ENCODE data around the gene ANKRD40. TPM values are rescaled to one million over a fixed set of nuclear protein-coding genes. Genes with fewer than 3 reads are reported as not detected.
A peak's percentile ranks its signal among the peaks of the same experiment; 100 is the strongest.

Gene ANKRD40
- total RNA-seq, 1 experiment from 2014 or later = 45.3 TPM

GRCh38 chr17:50665838-50666237 is 41.9 kb downstream of the ANKRD40 start:
- DNase-seq (ENCODE audit: low spot score) (no peak), ATAC-seq (peak; percentile 48)
- Mint-ChIP-seq H3K4me1 (peaks cover 28% of the 10 kb centered on the region), H3K9me3 (no peaks in the 10 kb centered on the region), H3K4me3 (no peak overlapping the region), H3K27me3 (ENCODE audit: low read depth) (no peaks in the 10 kb centered on the region; the same call in 1 of the 2 replicates), H3K36me3 (no peaks in the 10 kb centered on the region), H3K27ac (no peak overlapping the region)
- POLR2A ChIA-PET = interaction anchor here (0.7 kb wide), 1 partner anchor 14 kb away, joined by 3 read pairs; no protein-coding TSS in a partner anchor
- TF ChIP-seq TCF7 (CRISPR knock-in tag; IDR thresholded peaks at IDR 0.05; ENCODE audit: low read depth) (no peak), ZNF396 (CRISPR knock-in tag; IDR thresholded peaks at IDR 0.05; ENCODE audit: borderline replicate concordance) (no peak), ZNF416 (CRISPR knock-in tag; IDR thresholded peaks at IDR 0.05) (no peak), CBFB (CRISPR knock-in tag; IDR thresholded peaks at IDR 0.05; ENCODE audit: low read depth) (no peak), SOX15 (CRISPR knock-in tag; IDR thresholded peaks at IDR 0.05) (no peak), NFYB (CRISPR knock-in tag; conservative IDR thresholded peaks at IDR 0.05; ENCODE audit: low read depth) (no peak), USF1 (CRISPR knock-in tag; IDR thresholded peaks at IDR 0.05) (no peak), JAZF1 (CRISPR knock-in tag; IDR thresholded peaks at IDR 0.05) (no peak), ZNF512 (CRISPR knock-in tag; IDR thresholded peaks at IDR 0.05; ENCODE audit: borderline replicate concordance) (no peak), ZNF138 (CRISPR knock-in tag; conservative IDR thresholded peaks at IDR 0.05) (no peak), IRF1 (CRISPR knock-in tag; IDR thresholded peaks at IDR 0.05) (no peak), ZNF425 (CRISPR knock-in tag; conservative IDR thresholded peaks at IDR 0.05) (no peak), MXD4 (CRISPR knock-in tag; IDR thresholded peaks at IDR 0.05; ENCODE audit: borderline replicate concordance) (no peak), ELF4 (CRISPR knock-in tag; IDR thresholded peaks at IDR 0.05; ENCODE audit: low read depth) (no peak), SMAD4 (CRISPR knock-in tag; IDR thresholded peaks at IDR 0.05) (no peak), ETV6 (CRISPR knock-in tag; IDR thresholded peaks at IDR 0.05) (no peak)
- CTCF ChIA-PET = interaction anchor here (0.6 to 1.9 kb wide), 6 partner anchors 9 to 115 kb away, joined by 3 to 4 read pairs (median 3); partner anchors contain the start of gene CACNA1G

GRCh38 chr17:50664788-50665458 is 42.8 kb downstream of the ANKRD40 start:
- TF ChIP-seq ATF6 (CRISPR knock-in tag; IDR thresholded peaks at IDR 0.05) (no peak), ZNF425 (CRISPR knock-in tag; conservative IDR thresholded peaks at IDR 0.05) (no peak), PRRX2 (CRISPR knock-in tag; IDR thresholded peaks at IDR 0.05) (no peak), RELA (CRISPR knock-in tag; IDR thresholded peaks at IDR 0.05; ENCODE audit: borderline replicate concordance) (no peak)
- Mint-ChIP-seq H3K4me1 (peaks cover 29% of the 10 kb centered on the region), H3K27ac (no peak overlapping the region), H3K27me3 (ENCODE audit: low read depth) (no peaks in the 10 kb centered on the region; the same call in 1 of the 2 replicates), H3K9me3 (no peaks in the 10 kb centered on the region), H3K4me3 (no peak overlapping the region), H3K36me3 (no peaks in the 10 kb centered on the region)
- no peak for ATAC-seq
- DNase-seq (ENCODE audit: low spot score) = no peak
- ChIA-PET CTCF (interaction anchor here (0.6 to 1.9 kb wide), 4 partner anchors 37 to 114 kb away, joined by 3 to 4 read pairs (median 3); no protein-coding TSS in a partner anchor), POLR2A (no interaction called here)
